Vein endothelial cell (primary cell): ENCODE results near the gene ATF7. TPM values are rescaled to one million over a fixed set of nuclear protein-coding genes. Genes with fewer than 3 reads are reported as not detected.

ENCODE experiments used
- small RNA-seq: library from RNA; depleted of rRNA; stranded (forward); fragments of <200 nt; gene quantifications from one replicate; pipeline ENCODE3, GENCODE V24; 2012
- total RNA-seq: library from RNA; depleted of rRNA; stranded (reverse); fragments of >200 nt; gene quantifications from 2 replicates; pipeline ENCODE4 v1.2.3, GENCODE V29; 2012

Gene ATF7
- 18.6 and 27.4 TPM in 2 replicates for total RNA-seq

DNA sequence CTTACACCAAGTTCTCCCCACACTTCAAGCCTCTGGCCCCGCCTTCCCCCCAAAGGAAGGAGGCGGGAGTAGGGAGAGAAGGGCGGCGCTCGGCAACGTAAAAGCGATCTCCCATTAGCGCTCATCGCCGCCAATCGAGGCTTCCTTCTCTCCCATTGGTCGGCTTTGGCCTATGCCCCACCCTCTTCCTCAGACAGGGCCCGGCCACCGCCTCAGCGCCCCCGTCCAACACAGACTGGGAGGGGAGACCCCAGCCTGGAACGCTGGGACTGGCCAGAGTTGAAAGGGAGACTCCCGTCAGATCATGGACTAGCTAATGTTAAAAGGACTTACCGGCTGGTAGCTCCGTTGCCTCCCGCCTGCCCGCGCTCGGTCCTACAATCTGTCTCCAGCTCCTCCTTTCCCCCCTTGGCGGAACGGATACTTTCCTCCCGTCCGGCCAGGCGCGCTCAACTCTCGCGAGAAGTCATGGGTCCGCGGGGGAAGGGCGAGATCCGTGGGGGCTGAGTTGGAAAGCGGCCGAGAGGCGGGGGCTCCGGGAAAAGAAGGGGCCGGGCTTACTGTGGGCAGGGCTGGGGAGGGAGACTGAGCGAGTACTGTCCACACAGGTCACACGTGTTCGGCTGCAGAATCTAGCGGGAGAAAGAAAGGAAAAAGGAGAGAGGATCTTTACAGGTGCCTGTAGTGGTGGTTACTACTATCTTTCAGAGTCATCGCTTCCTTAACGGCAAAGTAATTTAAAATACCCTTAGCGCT, at the start of gene ATF7:
Gene ATF7 (minus strand): TSS at position 437 of the 756 bp plus-strand sequence. CDS start 25,382 bp downstream, outside the sequence.

DNA sequence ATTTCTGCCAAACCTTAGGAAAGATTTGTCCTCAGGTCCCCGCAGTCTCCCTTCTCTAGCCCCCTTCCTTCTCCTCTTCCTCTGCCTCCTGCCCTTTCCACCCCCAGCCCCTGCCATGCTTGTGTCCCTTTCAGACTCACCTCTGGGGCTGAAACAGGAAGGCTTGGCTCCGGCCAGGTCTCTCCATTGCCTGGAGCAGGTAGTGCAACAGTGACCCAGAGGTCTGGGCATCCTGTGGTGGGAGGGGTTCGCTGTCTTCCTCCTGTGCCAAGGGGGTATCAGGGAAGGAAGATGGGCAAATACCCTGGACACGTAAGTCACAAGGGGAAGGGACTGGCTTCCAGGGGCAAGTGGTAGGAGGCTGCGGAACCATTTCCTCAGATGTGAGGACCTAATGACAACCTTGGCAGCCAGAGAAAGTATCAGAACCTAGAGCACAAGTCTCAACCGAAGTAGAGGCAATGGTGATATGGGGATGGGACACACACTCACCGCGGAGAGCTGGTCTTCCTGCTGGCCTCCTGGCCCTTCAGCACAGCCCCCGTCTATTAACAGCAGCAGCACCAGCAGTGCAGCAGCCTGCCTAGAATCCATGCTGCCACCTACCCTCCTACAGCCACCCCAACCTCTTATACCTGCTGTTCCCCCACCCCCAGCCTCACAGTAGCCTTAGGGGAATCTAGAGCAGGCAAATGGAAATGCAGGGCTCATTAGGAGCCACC, 119.1 kb downstream of the ATF7 start, which contains the start of gene NPFF:
Gene NPFF (minus strand): TSS at position 604 of the 722 bp plus-strand sequence. CDS start 10 bp downstream, at position 594.

DNA sequence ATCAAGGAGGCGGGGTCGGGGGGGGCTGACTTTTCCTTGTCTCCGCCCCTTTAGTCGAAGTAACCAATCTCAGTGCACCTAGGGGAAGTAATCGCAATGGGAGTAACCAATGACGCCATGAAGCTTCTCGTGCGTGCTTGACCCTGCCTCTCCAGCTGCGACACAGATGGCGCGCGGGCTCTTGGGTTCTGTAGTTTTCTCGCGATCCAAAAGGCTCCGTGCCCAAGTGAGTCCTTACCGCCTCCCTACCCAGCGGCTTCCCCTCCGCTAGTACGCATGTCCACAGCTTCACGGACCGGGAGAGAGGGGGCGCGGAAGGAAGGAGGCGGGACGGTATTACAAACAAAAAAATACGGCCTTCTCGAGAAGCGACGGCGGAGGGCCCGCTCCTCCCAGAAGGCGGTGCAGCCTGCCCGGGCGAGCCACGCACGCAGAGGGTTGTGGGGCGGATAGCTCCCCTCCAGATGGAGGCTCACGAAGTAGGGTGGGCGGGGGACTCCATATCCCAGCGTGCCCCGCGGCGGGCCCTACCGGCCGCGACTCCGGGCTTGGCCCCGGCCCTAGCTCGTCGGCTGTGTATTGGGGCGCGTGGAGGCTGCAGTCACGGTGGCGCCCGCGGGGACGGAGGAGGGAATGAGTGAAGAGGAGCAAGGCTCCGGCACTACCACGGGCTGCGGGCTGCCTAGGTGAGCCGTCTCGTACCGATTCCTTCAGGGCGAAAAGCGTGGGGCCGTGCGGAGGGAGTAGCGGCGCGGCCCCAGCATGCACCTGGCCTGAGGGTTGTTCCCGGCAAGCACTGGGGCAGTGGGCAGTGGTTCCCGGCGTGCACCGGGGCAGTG, 125.2 kb downstream of the ATF7 start, which contains the start of gene TARBP2:
Gene TARBP2 (plus strand): TSS at position 508 of the 839 bp plus-strand sequence. CDS start 126 bp downstream, at position 634.

DNA sequence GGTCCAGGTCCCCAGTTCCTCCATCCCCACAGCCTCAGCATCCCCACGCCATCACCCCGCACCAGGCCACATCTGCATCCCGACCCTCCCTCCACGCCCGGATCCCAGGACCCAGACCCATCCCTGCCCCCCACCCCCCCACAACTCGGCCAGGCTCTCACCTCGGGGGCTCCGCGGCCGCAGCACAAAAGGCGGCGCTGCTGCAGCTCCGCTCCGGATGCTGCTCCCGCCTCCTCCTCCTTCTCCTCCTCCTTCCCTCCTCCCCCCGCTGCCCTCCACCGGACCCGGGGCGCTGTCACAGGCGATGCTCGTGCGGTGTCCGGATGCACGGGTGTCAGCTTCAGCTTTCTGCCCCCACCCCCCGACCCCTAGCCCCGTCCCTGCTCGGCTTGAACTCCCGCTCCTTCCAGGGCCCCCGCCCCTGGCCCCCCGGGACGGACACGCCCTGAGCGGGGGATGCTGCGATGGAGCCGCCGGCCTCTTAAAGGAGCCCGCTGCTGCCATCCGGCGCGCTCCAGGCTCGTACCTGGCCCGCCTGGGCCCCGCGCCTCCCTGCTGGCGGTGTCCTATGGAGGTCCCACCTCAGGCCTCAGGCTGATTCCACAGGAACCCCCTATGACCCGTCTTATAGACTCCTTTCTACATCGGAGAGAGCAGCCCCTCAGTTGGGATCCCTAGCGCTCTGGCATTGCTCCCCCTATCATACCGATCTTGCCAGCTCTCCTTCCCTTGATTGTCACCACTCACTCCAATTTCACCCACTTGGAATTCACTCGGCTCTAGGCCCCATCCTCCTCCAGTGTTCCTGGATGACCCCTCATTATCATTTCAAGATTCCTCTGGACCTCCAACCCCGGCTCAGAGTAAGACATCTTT, 126.7 kb downstream of the ATF7 start, which contains the start of gene MAP3K12:
Gene MAP3K12 (minus strand): TSS at position 193 of the 876 bp plus-strand sequence. CDS start 12,067 bp downstream, outside the sequence.

Small RNA genes within 50 kb of the gene (small RNA-seq; reads per million reads assigned to genes)
- gene AC023509.3: not detected

Other genes with a start within 250 kb of the ATF7 start
- 44.6 and 48.7 TPM in 2 replicates for gene SP1, start 246.2 kb downstream of the ATF7 start, total RNA-seq
- gene AMHR2, start 202.5 kb downstream of the ATF7 start, total RNA-seq: not detected in 2 replicates
- 52.8 and 68.9 TPM in 2 replicates for gene PRR13, start 184.6 kb downstream of the ATF7 start, total RNA-seq
- gene PCBP2, start 174.3 kb downstream of the ATF7 start, total RNA-seq: 420 and 457 TPM in 2 replicates
- 18.9 and 21.5 TPM in 2 replicates for gene MAP3K12, start 126.9 kb downstream of the ATF7 start, total RNA-seq
- 50.3 and 52.9 TPM in 2 replicates for gene TARBP2, start 125.1 kb downstream of the ATF7 start, total RNA-seq
- gene NPFF, start 118.9 kb downstream of the ATF7 start, total RNA-seq: not detected in 2 replicates
- 166 and 176 TPM in 2 replicates for gene ATP5MC2, start 49.7 kb upstream of the ATF7 start, total RNA-seq
- 55.4 and 88.5 TPM in 2 replicates for gene CALCOCO1, start 101.1 kb upstream of the ATF7 start, total RNA-seq
- not detected in 2 replicates for gene CISTR, start 125.6 kb upstream of the ATF7 start, total RNA-seq